KMS-11 (cell line): ENCODE data around the gene MYRIP.

Experiments
- H2AFZ ChIP-seq: fragments of 200-600 bp; sonication (generic); 2 replicates; pipeline ENCODE4 v1.6.1; 2016; ENCODE audit warnings: antibody characterized with exemption, mixed run types, low read depth
- H3K27ac ChIP-seq: fragments of 200-600 bp; sonication (generic); 2 replicates; pipeline ENCODE4 v1.6.1; 2016; ENCODE audit warnings: mild to moderate bottlenecking, mixed run types
- H3K27me3 ChIP-seq: fragments of 200-600 bp; sonication (generic); 2 replicates; pipeline ENCODE4 v1.6.1; 2017; ENCODE audit warnings: mild to moderate bottlenecking, low read depth, mixed run types, moderate library complexity; ENCODE audit not compliant: insufficient read depth
- H3K36me3 ChIP-seq: fragments of 200-600 bp; sonication (generic); 2 replicates; pipeline ENCODE4 v1.6.1; 2017; ENCODE audit warnings: mild to moderate bottlenecking, mixed run types; ENCODE audit not compliant: insufficient read depth
- H3K4me1 ChIP-seq: fragments of 200-600 bp; sonication (generic); 2 replicates; pipeline ENCODE4 v1.6.1; 2016; ENCODE audit warnings: mild to moderate bottlenecking, low read depth, mixed run types; ENCODE audit not compliant: poor library complexity, severe bottlenecking
- H3K4me2 ChIP-seq: fragments of 200-600 bp; sonication (generic); 2 replicates; pipeline ENCODE4 v1.7.0; 2016; ENCODE audit warnings: mild to moderate bottlenecking, mixed run types
- H3K4me3 ChIP-seq: fragments of 200-600 bp; sonication (generic); IDR thresholded peaks from 2 replicates; pipeline ENCODE4 v1.6.1; 2017; ENCODE audit warnings: low read depth, low read length, mixed read lengths; ENCODE audit not compliant: insufficient read depth
- H3K79me2 ChIP-seq: fragments of 200-600 bp; sonication (generic); 2 replicates; pipeline ENCODE4 v1.6.1; 2016; ENCODE audit warnings: low read depth, mixed run types; ENCODE audit not compliant: insufficient read depth
- H3K9ac ChIP-seq: fragments of 200-600 bp; sonication (generic); 2 replicates; pipeline ENCODE4 v1.6.1; 2016; ENCODE audit warnings: mild to moderate bottlenecking, mixed run types
- H4K20me1 ChIP-seq: fragments of 200-600 bp; sonication (generic); 2 replicates; pipeline ENCODE4 v1.6.1; 2016; ENCODE audit warnings: mild to moderate bottlenecking, mixed run types; ENCODE audit not compliant: insufficient read depth
- CTCF ChIP-seq: fragments of 200-600 bp; sonication (generic); conservative IDR thresholded peaks from 2 replicates; pipeline ENCODE4 v1.6.1; 2017; ENCODE audit warnings: low read depth, mild to moderate bottlenecking, antibody characterized with exemption, low read length, moderate library complexity, mixed read lengths

MYRIP gene

GRCh38 chr3:40229963-40230362 is 420.6 kb downstream of the MYRIP start:
- H3K79me2 ChIP-seq: no peaks in the 10 kb centered on the region
- no peak overlapping the region for H3K4me3 ChIP-seq
- no peak overlapping the region for H2AFZ ChIP-seq
- no peak overlapping the region for H3K27ac ChIP-seq
- H3K9ac ChIP-seq: no peak overlapping the region
- no peaks in the 10 kb centered on the region for H3K4me1 ChIP-seq
- H3K27me3 ChIP-seq: no peaks in the 10 kb centered on the region
- H3K4me2 ChIP-seq: no peak overlapping the region
- no peak for TF ChIP-seq CTCF
- no peaks in the 10 kb centered on the region for H4K20me1 ChIP-seq
- no peaks in the 10 kb centered on the region for H3K36me3 ChIP-seq

- Histone ChIP-seq H4K20me1 (no peaks in the 10 kb centered on the region), H3K4me3 (no peak overlapping the region), H3K79me2 (no peaks in the 10 kb centered on the region), H3K27me3 (no peaks in the 10 kb centered on the region), H3K4me1 (no peaks in the 10 kb centered on the region), H3K9ac (no peak overlapping the region), H3K36me3 (no peaks in the 10 kb centered on the region), H3K4me2 (no peak overlapping the region), H2AFZ (no peak overlapping the region), H3K27ac (no peak overlapping the region)
- no peak for TF ChIP-seq CTCF
These were observed 421.0 kb downstream of the MYRIP start for GRCh38 chr3:40230382-40230781.

GRCh38 chr3:40232626-40233025 is 423.2 kb downstream of the MYRIP start:
- Histone ChIP-seq H3K4me3 (no peak overlapping the region), H3K27ac (no peak overlapping the region), H3K9ac (no peak overlapping the region), H3K36me3 (no peaks in the 10 kb centered on the region), H3K4me1 (no peaks in the 10 kb centered on the region), H3K4me2 (no peak overlapping the region), H4K20me1 (no peaks in the 10 kb centered on the region), H3K27me3 (no peaks in the 10 kb centered on the region), H2AFZ (no peak overlapping the region), H3K79me2 (no peaks in the 10 kb centered on the region)
- TF ChIP-seq CTCF: no peak

GRCh38 chr3:40237159-40237558 is 427.8 kb downstream of the MYRIP start:
- H3K79me2 ChIP-seq: no peaks in the 10 kb centered on the region
- no peak overlapping the region for H3K4me2 ChIP-seq
- H3K36me3 ChIP-seq: no peaks in the 10 kb centered on the region
- no peak for TF ChIP-seq CTCF
- no peak overlapping the region for H3K4me3 ChIP-seq
- no peak overlapping the region for H3K9ac ChIP-seq
- no peak overlapping the region for H2AFZ ChIP-seq
- H3K4me1 ChIP-seq: no peaks in the 10 kb centered on the region
- no peaks in the 10 kb centered on the region for H4K20me1 ChIP-seq
- no peaks in the 10 kb centered on the region for H3K27me3 ChIP-seq
- no peak overlapping the region for H3K27ac ChIP-seq
